ENCODE data around the gene BTG2.

Gene BTG2

DNA sequence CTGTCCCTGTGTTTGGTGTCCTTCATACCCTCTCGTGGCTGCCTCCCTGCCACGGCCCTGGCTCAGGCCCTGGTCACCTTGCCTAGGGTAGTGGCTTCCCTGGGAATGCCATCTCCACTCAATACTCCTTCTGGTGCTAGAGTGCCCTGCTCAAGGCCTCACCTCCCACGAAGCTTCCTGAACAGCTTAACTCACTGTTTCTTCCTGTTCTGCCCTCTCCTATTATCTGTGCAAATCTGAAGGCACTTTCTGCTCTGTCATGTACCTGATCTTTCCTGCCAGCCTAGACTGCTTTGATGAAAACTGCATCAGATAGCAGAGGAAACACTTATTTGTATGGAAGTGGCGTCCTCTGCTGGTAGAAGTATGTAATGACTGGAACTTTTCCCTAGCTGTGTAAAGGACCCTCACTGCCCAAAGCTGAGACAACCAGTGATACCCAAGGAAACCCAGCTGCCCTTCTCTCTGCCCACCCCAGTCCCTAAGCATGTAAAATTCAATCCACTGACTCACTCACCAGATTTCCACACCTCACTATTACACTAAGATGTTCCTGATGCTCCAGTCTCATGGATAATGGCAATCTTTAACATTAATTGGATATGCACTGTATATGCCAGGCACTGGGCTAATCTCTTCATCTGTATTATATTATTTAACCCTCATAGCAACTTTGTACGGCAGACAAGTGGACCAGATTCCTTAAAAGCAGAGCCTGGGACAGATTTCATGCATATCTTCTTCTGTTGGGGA lies 36.2 kb upstream of the BTG2 start:
- peaks cover 10% of the 10 kb centered on the region; the same call in 1 of the 2 replicates for H3K79me2 ChIP-seq (ENCODE audit: insufficient read depth, low read length)
- no peaks in the 10 kb centered on the region for H3K36me3 ChIP-seq (ENCODE audit: low read length)
- H3K9me2 ChIP-seq (replicated peaks; ENCODE audit: insufficient read depth, low read length), result no peaks in the 10 kb centered on the region
- no peaks in the 10 kb centered on the region for H3K9me3 ChIP-seq (ENCODE audit: insufficient read depth, low read length)
- no peaks in the 10 kb centered on the region for H4K20me1 ChIP-seq (ENCODE audit: low read depth, low read length)
- H2AFZ ChIP-seq (ENCODE audit: low read depth, low read length, severe bottlenecking), result no peak overlapping the region
- peak overlapping the region; percentile 98 for H3K27ac ChIP-seq (ENCODE audit: low read depth, low read length)
- H3F3A ChIP-seq (ENCODE audit: insufficient read depth), result peaks cover 19% of the 10 kb centered on the region
- H3K27me3 ChIP-seq (ENCODE audit: low read length), result no peaks in the 10 kb centered on the region
- H3K4me3 ChIP-seq (ENCODE audit: insufficient read depth, low read length, poor library complexity, severe bottlenecking), result no peak overlapping the region
- no peak for TF ChIP-seq EZH2phosphoT487 (conservative IDR thresholded peaks at IDR 0.05; ENCODE audit: low read length)
- TF ChIP-seq, protein P1, sequence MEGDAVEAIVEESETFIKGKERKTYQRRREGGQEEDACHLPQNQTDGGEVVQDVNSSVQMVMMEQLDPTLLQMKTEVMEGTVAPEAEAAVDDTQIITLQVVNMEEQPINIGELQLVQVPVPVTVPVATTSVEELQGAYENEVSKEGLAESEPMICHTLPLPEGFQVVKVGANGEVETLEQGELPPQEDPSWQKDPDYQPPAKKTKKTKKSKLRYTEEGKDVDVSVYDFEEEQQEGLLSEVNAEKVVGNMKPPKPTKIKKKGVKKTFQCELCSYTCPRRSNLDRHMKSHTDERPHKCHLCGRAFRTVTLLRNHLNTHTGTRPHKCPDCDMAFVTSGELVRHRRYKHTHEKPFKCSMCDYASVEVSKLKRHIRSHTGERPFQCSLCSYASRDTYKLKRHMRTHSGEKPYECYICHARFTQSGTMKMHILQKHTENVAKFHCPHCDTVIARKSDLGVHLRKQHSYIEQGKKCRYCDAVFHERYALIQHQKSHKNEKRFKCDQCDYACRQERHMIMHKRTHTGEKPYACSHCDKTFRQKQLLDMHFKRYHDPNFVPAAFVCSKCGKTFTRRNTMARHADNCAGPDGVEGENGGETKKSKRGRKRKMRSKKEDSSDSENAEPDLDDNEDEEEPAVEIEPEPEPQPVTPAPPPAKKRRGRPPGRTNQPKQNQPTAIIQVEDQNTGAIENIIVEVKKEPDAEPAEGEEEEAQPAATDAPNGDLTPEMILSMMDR (IDR thresholded peaks at IDR 0.05; ENCODE audit: insufficient read depth, low read length, poor library complexity, severe bottlenecking), result peak; percentile 93
- H3K4me2 ChIP-seq (ENCODE audit: low read depth, low read length, poor library complexity, severe bottlenecking), result peak overlapping the region; percentile 31
- peak overlapping the region; percentile 24; the same call in 1 of the 2 replicates for H3K9ac ChIP-seq (ENCODE audit: low read length)

DNA sequence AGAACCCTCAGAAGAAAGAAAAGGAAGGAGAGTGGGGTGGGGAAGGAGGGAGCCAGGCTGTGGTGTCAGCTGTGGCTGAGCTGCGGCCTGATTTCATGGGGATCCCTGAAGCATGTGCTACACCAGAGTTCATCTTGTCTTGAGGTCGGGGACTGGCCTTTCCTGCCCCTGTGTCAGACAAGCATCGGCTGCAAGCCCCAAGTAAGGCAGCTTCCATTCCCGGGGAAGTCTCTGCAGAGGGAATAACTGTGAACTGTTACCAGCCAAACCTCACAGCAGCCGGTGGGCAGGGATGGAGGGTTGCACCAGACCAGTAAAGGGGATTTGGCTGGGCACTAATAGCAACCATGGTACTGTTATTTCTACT lies 35.7 kb upstream of the BTG2 start:
- Histone ChIP-seq H3K9ac (ENCODE audit: low read length) (no peak overlapping the region), H4K20me1 (ENCODE audit: low read depth, low read length) (no peaks in the 10 kb centered on the region), H3K27me3 (ENCODE audit: low read length) (no peaks in the 10 kb centered on the region), H3F3A (ENCODE audit: insufficient read depth) (peaks cover 24% of the 10 kb centered on the region), H3K4me2 (ENCODE audit: low read depth, low read length, poor library complexity, severe bottlenecking) (no peak overlapping the region), H3K36me3 (ENCODE audit: low read length) (no peaks in the 10 kb centered on the region), H3K9me3 (ENCODE audit: insufficient read depth, low read length) (no peaks in the 10 kb centered on the region), H3K27ac (ENCODE audit: low read depth, low read length) (peak overlapping the region; percentile 98; the same call in 1 of the 2 replicates), H3K9me2 (replicated peaks; ENCODE audit: insufficient read depth, low read length) (no peaks in the 10 kb centered on the region), H2AFZ (ENCODE audit: low read depth, low read length, severe bottlenecking) (no peak overlapping the region), H3K4me3 (ENCODE audit: insufficient read depth, low read length, poor library complexity, severe bottlenecking) (no peak overlapping the region), H3K79me2 (ENCODE audit: insufficient read depth, low read length) (peaks cover 12% of the 10 kb centered on the region; the same call in 1 of the 2 replicates)
- no peak for TF ChIP-seq EZH2phosphoT487 (conservative IDR thresholded peaks at IDR 0.05; ENCODE audit: low read length)
- TF ChIP-seq, protein P1 (IDR thresholded peaks at IDR 0.05; ENCODE audit: insufficient read depth, low read length, poor library complexity, severe bottlenecking), result no peak

DNA sequence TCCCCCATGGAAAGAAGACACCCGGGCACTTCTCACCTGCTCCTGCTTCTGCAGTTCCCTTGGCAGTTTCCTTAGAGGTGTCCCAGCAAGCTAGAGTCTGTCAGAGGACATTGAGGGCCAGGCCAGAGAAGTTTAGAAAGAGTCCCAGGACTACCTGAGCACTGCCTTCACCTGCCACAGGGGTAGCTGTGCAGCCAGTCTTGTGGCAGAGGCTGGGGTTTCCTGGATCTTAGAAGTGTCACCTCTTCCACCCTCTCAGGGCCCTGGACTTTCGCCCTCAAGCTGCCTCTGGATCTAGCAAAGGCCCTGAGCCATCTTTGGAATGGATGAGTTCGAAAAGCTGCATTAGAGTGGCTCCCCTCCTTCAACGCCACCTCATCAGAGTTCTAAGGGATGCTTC lies 34.9 kb upstream of the BTG2 start:
- no peaks in the 10 kb centered on the region for H4K20me1 ChIP-seq (ENCODE audit: low read depth, low read length)
- no peaks in the 10 kb centered on the region for H3K36me3 ChIP-seq (ENCODE audit: low read length)
- peak overlapping the region; percentile 98 for H3K27ac ChIP-seq (ENCODE audit: low read depth, low read length)
- H3K27me3 ChIP-seq (ENCODE audit: low read length), result no peaks in the 10 kb centered on the region
- no peaks in the 10 kb centered on the region for H3K9me2 ChIP-seq (replicated peaks; ENCODE audit: insufficient read depth, low read length)
- peaks cover 32% of the 10 kb centered on the region for H3F3A ChIP-seq (ENCODE audit: insufficient read depth)
- no peak overlapping the region for H2AFZ ChIP-seq (ENCODE audit: low read depth, low read length, severe bottlenecking)
- TF ChIP-seq, protein P1 (IDR thresholded peaks at IDR 0.05; ENCODE audit: insufficient read depth, low read length, poor library complexity, severe bottlenecking), result no peak
- no peak for TF ChIP-seq EZH2phosphoT487 (conservative IDR thresholded peaks at IDR 0.05; ENCODE audit: low read length)
- peak overlapping the region; percentile 96; the same call in 1 of the 2 replicates for H3K9ac ChIP-seq (ENCODE audit: low read length)
- H3K79me2 ChIP-seq (ENCODE audit: insufficient read depth, low read length), result peaks cover 13% of the 10 kb centered on the region; the same call in 1 of the 2 replicates
- H3K4me2 ChIP-seq (ENCODE audit: low read depth, low read length, poor library complexity, severe bottlenecking), result peak overlapping the region; percentile 90
- no peaks in the 10 kb centered on the region for H3K9me3 ChIP-seq (ENCODE audit: insufficient read depth, low read length)
- no peak overlapping the region for H3K4me3 ChIP-seq (ENCODE audit: insufficient read depth, low read length, poor library complexity, severe bottlenecking)
